ENCODE results near the gene YARS1. TPM values are rescaled to one million over a fixed set of nuclear protein-coding genes. Genes with fewer than 3 reads are reported as not detected.

YARS1 gene
- total and polyA plus RNA-seq, 2 of the 4 experiments (the other 2 are of a cell fraction): 100 to 166 TPM

DNA sequence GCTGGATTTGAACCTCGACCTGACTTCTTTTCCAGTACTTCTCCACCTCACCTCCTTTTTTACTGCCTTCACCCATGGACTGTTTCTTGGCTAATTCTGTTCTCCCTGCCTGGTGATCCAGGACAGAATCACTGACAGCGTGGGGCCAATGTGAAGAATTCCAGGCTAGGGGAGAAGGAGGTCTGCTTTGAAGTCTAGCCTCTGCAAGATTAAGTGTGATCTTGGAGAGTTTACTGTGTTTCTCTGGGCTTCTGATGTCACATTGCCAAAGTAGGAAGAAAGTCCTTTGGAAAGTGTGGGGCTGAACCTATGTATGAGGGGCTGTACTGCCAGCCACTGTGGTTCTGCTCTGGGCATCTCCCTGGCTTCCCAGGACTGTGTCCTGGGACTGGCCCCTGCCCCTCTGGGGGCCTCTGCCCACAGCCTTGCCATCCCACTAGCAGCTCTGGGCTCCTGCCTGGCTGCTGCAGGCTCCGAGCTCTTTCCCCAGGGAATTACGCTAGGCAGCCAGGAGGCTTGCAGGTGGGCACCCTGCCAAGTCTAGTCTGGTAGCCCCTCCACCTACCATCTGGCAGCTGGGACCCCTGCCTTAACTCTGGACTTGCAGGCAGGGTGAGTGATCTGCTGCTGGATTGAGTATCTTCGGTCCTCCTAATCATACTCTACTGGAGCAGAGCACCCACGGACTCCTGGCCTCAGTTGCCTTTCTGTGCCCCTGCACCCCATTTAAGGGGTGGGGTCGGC, 52.2 kb downstream of the YARS1 start:
- H4K91ac ChIP-seq (ENCODE audit: insufficient read depth, low read depth, low read length): no peak overlapping the region
- in situ Hi-C loops (cut with MboI; ENCODE audit: low sequenced_read_pairs): loop anchor here (5.0 kb wide), 1 partner anchor 48 kb away; no protein-coding TSS in a partner anchor

More for the DNA sequence above, 52.2 kb downstream of the YARS1 start:
- TF ChIP-seq FOS (IDR thresholded peaks at IDR 0.05; ENCODE audit: low read depth, low read length): no peak
- TF ChIP-seq RFX5 (IDR thresholded peaks at IDR 0.05; ENCODE audit: low read depth, low read length): no peak
- H4K5ac ChIP-seq (ENCODE audit: low read depth, low read length): no peak overlapping the region
- H3K9ac ChIP-seq (ENCODE audit: low read depth, low read length): no peak overlapping the region
- H3K27ac ChIP-seq (ENCODE audit: insufficient read depth, low read length): no peak overlapping the region
- H3K56ac ChIP-seq (ENCODE audit: extremely low read depth, insufficient read depth, low read length): no peak overlapping the region
- H2AK9ac ChIP-seq (replicated peaks; ENCODE audit: low read depth, low read length, poor library complexity): peak overlapping the region; percentile 79
- H3K9me3 ChIP-seq (ENCODE audit: control insufficient read depth, insufficient read depth, low read length): no peaks in the 10 kb centered on the region
- peaks cover 4 to 24% of the 10 kb centered on the region in 2 experiments for H3K79me1 ChIP-seq (ENCODE audit: low read depth in 1 of 2, low read length in 2 of 2)
- peaks cover 29% of the 10 kb centered on the region for H3K4me1 ChIP-seq (ENCODE audit: control insufficient read depth, insufficient read depth, low read length)
- 0 out of 2 replicates have a peak, but pooled peaks cover 2% of the 10 kb centered on the region for H4K20me1 ChIP-seq (ENCODE audit: insufficient read depth, low read length)
- H3K23ac ChIP-seq (ENCODE audit: low read depth, low read length): no peak overlapping the region
- H3K14ac ChIP-seq (replicated peaks; ENCODE audit: low read depth, low read length): no peak overlapping the region
- no CpG with 5 or more reads among the region's 7 CpGs for WGBS, 2 experiments (ENCODE audit: extremely low coverage in 2 of 2, insufficient read length in 1 of 2)
- no peak overlapping the region for H3K4me3 ChIP-seq (ENCODE audit: insufficient read depth, low read depth, low read length)
- dilution Hi-C loops (cut with HindIII; ENCODE audit: low sequenced_read_pairs, unreplicated experiment) (no loop called here), intact Hi-C loops (cut with micrococcal nuclease) (no loop called here)
- H3K4me2 ChIP-seq (ENCODE audit: low read depth, low read length): no peak overlapping the region
- peak overlapping the region; percentile 46 for H2AFZ ChIP-seq (replicated peaks; ENCODE audit: low read length, poor library complexity)
- no peak overlapping the region for H2AK5ac ChIP-seq (ENCODE audit: low read depth, low read length)
- ATAC-seq (ENCODE audit: low read depth): no peak
- peaks cover 12% of the 10 kb centered on the region for H3K9me1 ChIP-seq (ENCODE audit: insufficient read depth, low read length)
- no peak overlapping the region for H2BK20ac ChIP-seq (ENCODE audit: low read depth, low read length)
- no peak overlapping the region for H3K4ac ChIP-seq (ENCODE audit: low read depth, low read length)
- H3K27me3 ChIP-seq (ENCODE audit: control insufficient read depth, insufficient read depth, low read length): no peaks in the 10 kb centered on the region
- DNase-seq: no peak
- no peak overlapping the region for H3K18ac ChIP-seq (ENCODE audit: low read depth, low read length)
- H3K36me3 ChIP-seq (ENCODE audit: control insufficient read depth, insufficient read depth, low read length): peaks cover 2% of the 10 kb centered on the region; the same call in 1 of the 2 replicates
- BruUV-seq (replicated peaks): no TSS peak
- no peak overlapping the region for H2BK15ac ChIP-seq (ENCODE audit: low read depth, low read length)
- no peak overlapping the region for H2BK120ac ChIP-seq (ENCODE audit: low read depth, low read length)
- ChIA-PET POLR2A (ENCODE audit: unreplicated experiment) (no interaction called here), CTCF (interaction anchor here (0.6 to 1.5 kb wide), 2 partner anchors 8 to 12 kb away, joined by 3 to 4 read pairs; no protein-coding TSS in a partner anchor)
- H2BK5ac ChIP-seq (ENCODE audit: low read depth, low read length, poor library complexity, severe bottlenecking): no peak overlapping the region
- H4K8ac ChIP-seq (ENCODE audit: low read depth in 2 of 2, low read length in 2 of 2): no peak overlapping the region; a peak in 1 of 4 replicates
